ENCODE data around the gene TMEM187. TPM values are rescaled to one million over a fixed set of nuclear protein-coding genes. Genes with fewer than 3 reads are reported as not detected.

TMEM187 gene
- total RNA-seq, 4 donors from 2014 or later = 2.0 to 10.0 (median 6.1) TPM

DNA sequence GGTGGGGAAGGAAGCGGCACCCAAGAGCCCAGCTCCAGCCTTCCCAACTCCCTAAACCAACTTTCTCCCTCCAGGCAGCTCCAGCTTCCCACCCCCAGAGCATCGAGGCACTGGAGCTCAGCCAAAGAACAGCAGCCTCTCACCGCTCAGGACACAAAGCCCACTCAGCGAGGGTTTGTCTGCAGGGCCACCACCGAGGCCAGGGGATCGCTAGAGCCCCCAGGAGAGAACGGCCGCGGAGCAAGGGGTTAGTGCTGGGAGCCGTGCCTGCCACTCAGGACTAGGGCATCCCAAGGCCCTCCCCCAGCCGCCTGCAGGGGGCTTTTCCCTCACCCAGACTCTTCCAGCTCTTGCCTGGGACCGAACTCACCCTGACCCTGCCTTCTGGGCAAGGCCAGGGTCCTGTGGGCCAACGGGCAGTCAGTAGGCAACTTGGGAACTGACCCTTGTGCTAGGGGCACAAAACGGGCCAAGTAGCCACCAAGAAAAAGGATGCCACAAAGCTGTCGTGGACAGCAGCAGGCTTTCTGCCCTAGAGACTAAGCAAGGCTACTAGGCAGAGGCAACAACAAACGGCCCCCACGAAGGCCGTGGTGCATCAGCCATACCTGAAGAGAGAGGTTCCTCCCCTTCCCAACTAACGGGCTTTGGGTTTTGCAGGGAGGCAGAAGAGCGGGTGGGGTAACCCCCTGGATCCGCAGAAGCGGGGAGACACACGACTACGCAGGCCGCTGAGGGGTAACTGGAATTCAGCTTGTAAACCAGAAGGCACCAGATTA, 3.2 kb upstream of the TMEM187 start:
- no peak for TF ChIP-seq CTCF (IDR thresholded peaks at IDR 0.05; ENCODE audit: low read depth)

GRCh38 chrX:153969904-153970356, 2.6 kb upstream of the TMEM187 start:
- TF ChIP-seq CTCF (IDR thresholded peaks at IDR 0.05; ENCODE audit: low read depth) = no peak

GRCh38 chrX:153970357-153971123, 2.0 kb upstream of the TMEM187 start:
- no peak for TF ChIP-seq CTCF (IDR thresholded peaks at IDR 0.05; ENCODE audit: low read depth)

DNA sequence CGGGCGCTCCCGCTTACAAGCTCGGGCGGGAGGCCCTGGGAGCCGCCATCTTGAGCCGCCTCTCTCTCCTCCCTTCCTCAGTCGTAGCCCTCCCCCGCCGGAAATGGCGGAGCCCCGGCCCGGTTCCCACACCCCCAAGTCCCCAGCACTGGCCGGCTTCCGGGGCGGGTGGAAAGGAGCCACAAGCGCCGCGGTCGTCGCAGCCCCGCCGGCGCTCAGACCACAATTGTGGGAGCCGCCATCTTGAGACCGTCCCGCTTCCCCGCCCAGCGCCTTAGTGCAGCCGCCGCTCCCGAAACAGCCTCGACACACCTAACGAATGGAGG, 1.5 kb upstream of the TMEM187 start:
- no peak for TF ChIP-seq CTCF (IDR thresholded peaks at IDR 0.05; ENCODE audit: low read depth)

GRCh38 chrX:153971450-153972367, 845 bp upstream of the TMEM187 start, which contains the start of gene HCFC1:
HCFC1 (minus strand) TSS chrX:153971818; CDS start chrX:153970840, 978 bp downstream.
- TF ChIP-seq CTCF (IDR thresholded peaks at IDR 0.05; ENCODE audit: low read depth) = no peak

- TF ChIP-seq CTCF (IDR thresholded peaks at IDR 0.05; ENCODE audit: low read depth) = no peak
Observed at GRCh38 chrX:153973127-153974002, 811 bp downstream of the TMEM187 start.
